Caco-2 (cell line): Measurements from ENCODE around the gene MCUB. TPM values are rescaled to one million over a fixed set of nuclear protein-coding genes. Genes with fewer than 3 reads are reported as not detected.

Experiments
- BruUV-seq: library from RNA; stranded (reverse); fragments of 400-500 nt; replicated peaks from 2 replicates; lab custom pipeline; 2021; lab: Mats Ljungman, UMichigan
- CTCF ChIA-PET: fragments of 300-600 bp; sonication (Branson Sonifier 250); formaldehyde crosslinking; loops from one replicate; lab custom pipeline; 2022; ENCODE audit warnings: antibody characterized with exemption; lab: Charles Lee
- POLR2A ChIA-PET: fragments of 300-600 bp; sonication (Branson Sonifier 250); formaldehyde crosslinking; loops from one replicate; lab custom pipeline; 2022; ENCODE audit warnings: antibody characterized with exemption; lab: Charles Lee
- DNase-seq, 2 experiments: peaks; one replicate each; pipeline versions ENCODE4 v3.0.0 to v3.0.0-alpha.2; 2020 to 2022
- H3K27me3 ChIP-seq: replicated peaks from 2 replicates; pipeline ENCODE4 v1.6.0; 2011; ENCODE audit warnings: low read length; ENCODE audit not compliant: control insufficient read depth, insufficient read depth
- H3K36me3 ChIP-seq: 2 replicates; pipeline ENCODE4 v1.5.1; 2011; ENCODE audit warnings: low read length; ENCODE audit not compliant: control insufficient read depth, insufficient read depth
- H3K4me1 ChIP-seq: fragments of 250-450 bp; sonication (Bioruptor Pico); 2 replicates; pipeline ENCODE4 v1.5.1; 2020; ENCODE audit warnings: mild to moderate bottlenecking
- H3K4me3 ChIP-seq: 2 replicates; pipeline ENCODE4 v1.5.1; 2011; ENCODE audit warnings: low read depth, mild to moderate bottlenecking, control low read depth, low read length
- H3K9me3 ChIP-seq: fragments of 250-450 bp; sonication (Bioruptor Pico); 2 replicates; pipeline ENCODE4 v1.5.1; 2020; ENCODE audit warnings: mild to moderate bottlenecking, moderate library complexity
- H3K27ac Mint-ChIP-seq: one replicate; pipeline ENCODE4 v1.8.0; 2022; ENCODE audit warnings: mixed read lengths; ENCODE audit not compliant: unreplicated experiment
- H3K27me3 Mint-ChIP-seq: one replicate; pipeline ENCODE4 v1.8.0; 2022; ENCODE audit warnings: mixed read lengths; ENCODE audit not compliant: insufficient read depth, unreplicated experiment
- H3K36me3 Mint-ChIP-seq: one replicate; pipeline ENCODE4 v1.8.0; 2022; ENCODE audit warnings: mild to moderate bottlenecking, mixed read lengths; ENCODE audit not compliant: insufficient read depth, unreplicated experiment
- H3K4me1 Mint-ChIP-seq: one replicate; pipeline ENCODE4 v1.8.0; 2022; ENCODE audit warnings: low read depth, mixed read lengths; ENCODE audit not compliant: unreplicated experiment
- H3K4me3 Mint-ChIP-seq: one replicate; pipeline ENCODE4 v1.8.0; 2022; ENCODE audit warnings: mild to moderate bottlenecking, moderate library complexity, mixed read lengths; ENCODE audit not compliant: unreplicated experiment
- H3K9me3 Mint-ChIP-seq: one replicate; pipeline ENCODE4 v1.8.0; 2022; ENCODE audit warnings: mixed read lengths; ENCODE audit not compliant: unreplicated experiment
- intact Hi-C: fragments of 100-400 bp; cut with micrococcal nuclease; formaldehyde crosslinking; loops from one replicate; pipeline ENCODE4 v1.10.0; 2022; ENCODE audit not compliant: unreplicated experiment
- total RNA-seq: library from RNA; stranded (reverse); gene quantifications from 2 replicates; pipeline ENCODE4 v1.2.3, GENCODE V29; 2022
- TF ChIP-seq, protein P1 (sequence below), 2 experiments: fragments of 200-600 bp in 1 of 2; IDR thresholded peaks; 1 replicate in 1 of 2; 2 replicates in 1 of 2; pipeline versions ENCODE4 v1.5.1 to v1.8.0; 2011 to 2022; ENCODE audit warnings: antibody characterized with exemption in 1 of 2, control low read depth in 1 of 2, inconsistent platforms in 1 of 2, low read depth in 1 of 2, low read length in 1 of 2, mild to moderate bottlenecking in 1 of 2, moderate library complexity in 1 of 2; ENCODE audit not compliant: insufficient read depth in 1 of 2, severe bottlenecking in 1 of 2, unreplicated experiment in 1 of 2

The MCUB gene
- total RNA-seq, 1 experiment from 2014 or later: 3.6 TPM

DNA sequence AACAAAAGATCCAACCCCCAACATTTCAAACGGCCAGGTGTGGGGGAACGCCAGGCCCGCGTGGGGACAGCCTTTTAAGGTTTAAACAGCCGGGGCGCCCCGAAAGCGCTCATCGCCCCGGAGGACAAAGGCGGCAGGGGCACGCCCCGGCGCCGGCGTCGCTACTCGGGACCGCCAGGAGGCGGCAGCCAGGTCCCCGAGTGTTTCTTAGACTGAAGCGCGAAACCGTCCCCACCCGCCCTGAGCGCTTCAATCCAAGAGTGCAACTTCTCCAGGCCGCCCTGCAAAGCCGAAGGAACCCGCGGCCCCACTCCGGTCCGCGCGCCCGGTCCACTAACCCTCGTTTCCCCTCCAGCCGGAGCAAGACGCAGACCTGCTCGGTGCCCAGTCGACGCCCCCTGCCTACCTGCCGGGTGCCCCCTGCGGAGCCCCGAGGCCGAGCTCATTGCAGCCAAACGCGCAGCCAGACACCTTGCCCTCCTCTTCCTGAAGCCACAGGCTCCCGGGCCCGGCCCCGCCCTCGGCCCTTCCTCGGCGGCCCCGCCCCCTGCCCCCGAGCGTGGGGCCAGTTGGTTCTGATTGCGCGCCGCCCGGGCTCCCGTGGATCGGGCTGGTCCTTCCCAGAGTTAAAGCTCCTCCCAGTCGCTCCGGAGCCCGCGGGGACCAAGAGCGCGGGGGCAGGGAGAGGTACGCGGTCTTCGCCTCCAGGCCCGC lies 143.1 kb downstream of the MCUB start, which contains the start of gene CASP6:
CASP6 (minus strand) TSS at position 496 of the 714 bp plus-strand sequence; CDS start at position 446, 50 bp downstream.
- no peaks in the 10 kb centered on the region for H3K9me3 ChIP-seq
- H3K27ac Mint-ChIP-seq: peak within 1 kb of the TSS; percentile 90
- peak; percentile 80 to 85 for DNase-seq
- H3K9me3 Mint-ChIP-seq: no peaks in the 10 kb centered on the region
- no peaks in the 10 kb centered on the region for H3K27me3 ChIP-seq
- no peaks in the 10 kb centered on the region for H3K27me3 Mint-ChIP-seq
- peaks cover 22% of the 10 kb centered on the region for H3K4me1 Mint-ChIP-seq
- H3K4me1 ChIP-seq: peaks cover 22% of the 10 kb centered on the region
- no peaks in the 10 kb centered on the region; the same call in 1 of the 2 replicates for H3K36me3 ChIP-seq
- POLR2A ChIA-PET: interaction anchor here (0.6 to 1.2 kb wide), 2 partner anchors 27 to 541 kb away, joined by 4 to 5 read pairs; partner anchors contain the start of gene PLA2G12A
- TF ChIP-seq, protein P1, sequence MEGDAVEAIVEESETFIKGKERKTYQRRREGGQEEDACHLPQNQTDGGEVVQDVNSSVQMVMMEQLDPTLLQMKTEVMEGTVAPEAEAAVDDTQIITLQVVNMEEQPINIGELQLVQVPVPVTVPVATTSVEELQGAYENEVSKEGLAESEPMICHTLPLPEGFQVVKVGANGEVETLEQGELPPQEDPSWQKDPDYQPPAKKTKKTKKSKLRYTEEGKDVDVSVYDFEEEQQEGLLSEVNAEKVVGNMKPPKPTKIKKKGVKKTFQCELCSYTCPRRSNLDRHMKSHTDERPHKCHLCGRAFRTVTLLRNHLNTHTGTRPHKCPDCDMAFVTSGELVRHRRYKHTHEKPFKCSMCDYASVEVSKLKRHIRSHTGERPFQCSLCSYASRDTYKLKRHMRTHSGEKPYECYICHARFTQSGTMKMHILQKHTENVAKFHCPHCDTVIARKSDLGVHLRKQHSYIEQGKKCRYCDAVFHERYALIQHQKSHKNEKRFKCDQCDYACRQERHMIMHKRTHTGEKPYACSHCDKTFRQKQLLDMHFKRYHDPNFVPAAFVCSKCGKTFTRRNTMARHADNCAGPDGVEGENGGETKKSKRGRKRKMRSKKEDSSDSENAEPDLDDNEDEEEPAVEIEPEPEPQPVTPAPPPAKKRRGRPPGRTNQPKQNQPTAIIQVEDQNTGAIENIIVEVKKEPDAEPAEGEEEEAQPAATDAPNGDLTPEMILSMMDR (IDR thresholded peaks at IDR 0.05; ENCODE audit: insufficient read depth in 1 of 2, low read depth in 1 of 2, low read length in 1 of 2, severe bottlenecking in 1 of 2, unreplicated experiment in 1 of 2): peak; percentile 37 to 68
- H3K4me3 Mint-ChIP-seq: peak within 1 kb of the TSS; percentile 83
- no TSS peak for BruUV-seq
- intact Hi-C loops: loop anchor here (1.0 to 5.0 kb wide), 5 partner anchors 26 to 271 kb away; partner anchors contain the start of genes GAR1 and SEC24B
- H3K36me3 Mint-ChIP-seq: peaks cover 22% of the 10 kb centered on the region
- CTCF ChIA-PET: interaction anchor here (0.9 to 1.7 kb wide), 6 partner anchors 11 to 275 kb away, joined by 3 to 5 read pairs (median 4); partner anchors contain the start of gene PLA2G12A
- peak within 1 kb of the TSS; percentile 91 for H3K4me3 ChIP-seq

DNA sequence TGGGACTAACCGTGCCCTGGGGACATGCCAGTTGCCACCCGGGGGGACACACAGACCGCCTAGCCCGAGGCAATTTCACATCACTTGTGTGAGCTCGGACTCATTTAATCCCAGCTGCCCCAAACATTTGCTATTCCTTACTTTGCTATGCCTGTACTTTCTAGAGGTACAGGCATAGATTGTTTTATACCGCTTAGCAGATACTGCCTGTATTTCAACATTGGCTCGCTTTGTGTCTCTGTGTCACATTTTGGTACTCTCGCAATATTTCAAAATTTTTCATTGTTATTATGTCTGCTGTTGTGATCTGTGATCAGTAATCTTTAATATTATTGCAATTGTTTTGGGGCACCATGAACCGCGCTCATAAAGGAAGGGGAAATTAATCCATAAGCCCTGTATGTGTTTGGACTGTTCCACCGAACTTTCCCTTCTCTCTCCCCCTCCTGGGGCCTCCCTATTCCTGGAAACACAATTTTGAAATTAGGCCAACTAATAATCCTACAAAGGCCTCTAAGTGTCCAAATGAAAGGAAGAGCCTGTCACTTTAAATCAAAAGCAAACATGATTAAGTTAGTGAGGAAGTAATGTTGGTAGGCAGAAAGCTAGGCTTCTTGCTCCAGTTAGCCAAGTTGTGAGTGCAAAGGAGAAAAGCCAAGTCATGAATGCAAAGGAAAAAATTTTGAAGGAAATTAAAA lies 143.8 kb downstream of the MCUB start:
- Mint-ChIP-seq H3K36me3 (peaks cover 22% of the 10 kb centered on the region), H3K4me3 (peak overlapping the region; percentile 83), H3K4me1 (peaks cover 22% of the 10 kb centered on the region), H3K9me3 (no peaks in the 10 kb centered on the region), H3K27ac (peak overlapping the region; percentile 90), H3K27me3 (no peaks in the 10 kb centered on the region)
- CTCF ChIA-PET: interaction anchor here (1.0 to 1.7 kb wide), 4 partner anchors 26 to 276 kb away, joined by 3 to 4 read pairs (median 4); partner anchors contain the start of gene PLA2G12A
- peaks cover 22% of the 10 kb centered on the region for H3K4me1 ChIP-seq
- no TSS peak for BruUV-seq
- no peaks in the 10 kb centered on the region; the same call in 1 of the 2 replicates for H3K36me3 ChIP-seq
- intact Hi-C loops: loop anchor here (1.0 to 5.0 kb wide), 4 partner anchors 25 to 272 kb away; partner anchors contain the start of genes GAR1 and SEC24B
- no peak for DNase-seq
- peak overlapping the region; percentile 91 for H3K4me3 ChIP-seq
- TF ChIP-seq, protein P1 (IDR thresholded peaks at IDR 0.05; ENCODE audit: insufficient read depth in 1 of 2, low read depth in 1 of 2, low read length in 1 of 2, severe bottlenecking in 1 of 2, unreplicated experiment in 1 of 2): no peak
- H3K9me3 ChIP-seq: no peaks in the 10 kb centered on the region
- POLR2A ChIA-PET: interaction anchor here (1.2 kb wide), 1 partner anchor 26 kb away, joined by 5 read pairs; the partner anchor contains the start of gene PLA2G12A
- H3K27me3 ChIP-seq: no peaks in the 10 kb centered on the region

GRCh38 chr4:109708435-109708834 lies 148.4 kb downstream of the MCUB start:
- Mint-ChIP-seq H3K27ac (no peak overlapping the region), H3K9me3 (no peaks in the 10 kb centered on the region), H3K27me3 (no peaks in the 10 kb centered on the region), H3K4me1 (peaks cover 7% of the 10 kb centered on the region), H3K36me3 (peaks cover under 1% of the 10 kb centered on the region), H3K4me3 (no peak overlapping the region)
- intact Hi-C loops: no loop called here
- POLR2A ChIA-PET: no interaction called here
- H3K36me3 ChIP-seq: no peaks in the 10 kb centered on the region
- H3K4me3 ChIP-seq: no peak overlapping the region
- no TSS peak for BruUV-seq
- TF ChIP-seq, protein P1 (IDR thresholded peaks at IDR 0.05; ENCODE audit: insufficient read depth in 1 of 2, low read depth in 1 of 2, low read length in 1 of 2, severe bottlenecking in 1 of 2, unreplicated experiment in 1 of 2): no peak
- no peaks in the 10 kb centered on the region for H3K27me3 ChIP-seq
- no peaks in the 10 kb centered on the region for H3K9me3 ChIP-seq
- peaks cover 8% of the 10 kb centered on the region; the same call in 1 of the 2 replicates for H3K4me1 ChIP-seq
- CTCF ChIA-PET: no interaction called here
- DNase-seq: no peak
